WI38 (cell line): Measurements from ENCODE around the gene LASP1NB.

ENCODE experiments used
- H3K4me3 ChIP-seq: 2 replicates; pipeline ENCODE4 v1.5.1; 2011; ENCODE audit warnings: low read depth, mild to moderate bottlenecking, control low read depth, low read length
- TF ChIP-seq, protein P1 (sequence below): IDR thresholded peaks from 2 replicates; pipeline ENCODE4 v1.5.1; 2012; ENCODE audit warnings: low read depth, mild to moderate bottlenecking, control low read depth, low read length

Gene LASP1NB

DNA sequence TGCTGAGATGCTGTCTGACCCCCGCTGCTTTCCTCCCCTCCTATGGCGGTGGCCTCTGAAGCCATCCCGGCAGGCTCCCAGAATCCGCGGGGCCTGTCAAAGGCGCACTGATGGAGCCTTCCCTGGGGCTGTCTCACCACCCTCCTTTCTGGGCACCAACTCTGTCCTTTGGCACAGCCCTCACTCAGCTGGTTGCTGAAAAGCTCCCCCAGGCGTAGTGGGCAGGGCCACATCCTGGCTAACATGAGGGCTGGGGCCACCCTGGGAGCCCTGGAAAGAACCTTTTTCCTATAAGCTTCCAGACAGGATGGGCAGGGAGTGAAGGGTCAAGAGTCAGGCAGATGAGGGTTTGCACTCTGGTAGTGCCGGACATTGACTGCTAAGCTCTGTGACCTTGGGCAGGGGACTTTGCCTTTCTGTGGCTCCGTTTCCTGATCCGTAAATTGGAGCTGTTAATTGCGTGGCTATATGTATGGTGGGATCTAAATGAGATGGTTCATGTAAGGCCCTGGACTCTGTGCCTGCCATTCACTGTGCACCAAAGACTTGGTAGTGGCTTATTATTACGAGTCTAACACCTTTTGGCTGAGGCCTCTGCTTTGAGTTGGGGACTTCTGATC, 27.6 kb upstream of the LASP1NB start:
- no peak overlapping the region for H3K4me3 ChIP-seq
- TF ChIP-seq, protein P1, sequence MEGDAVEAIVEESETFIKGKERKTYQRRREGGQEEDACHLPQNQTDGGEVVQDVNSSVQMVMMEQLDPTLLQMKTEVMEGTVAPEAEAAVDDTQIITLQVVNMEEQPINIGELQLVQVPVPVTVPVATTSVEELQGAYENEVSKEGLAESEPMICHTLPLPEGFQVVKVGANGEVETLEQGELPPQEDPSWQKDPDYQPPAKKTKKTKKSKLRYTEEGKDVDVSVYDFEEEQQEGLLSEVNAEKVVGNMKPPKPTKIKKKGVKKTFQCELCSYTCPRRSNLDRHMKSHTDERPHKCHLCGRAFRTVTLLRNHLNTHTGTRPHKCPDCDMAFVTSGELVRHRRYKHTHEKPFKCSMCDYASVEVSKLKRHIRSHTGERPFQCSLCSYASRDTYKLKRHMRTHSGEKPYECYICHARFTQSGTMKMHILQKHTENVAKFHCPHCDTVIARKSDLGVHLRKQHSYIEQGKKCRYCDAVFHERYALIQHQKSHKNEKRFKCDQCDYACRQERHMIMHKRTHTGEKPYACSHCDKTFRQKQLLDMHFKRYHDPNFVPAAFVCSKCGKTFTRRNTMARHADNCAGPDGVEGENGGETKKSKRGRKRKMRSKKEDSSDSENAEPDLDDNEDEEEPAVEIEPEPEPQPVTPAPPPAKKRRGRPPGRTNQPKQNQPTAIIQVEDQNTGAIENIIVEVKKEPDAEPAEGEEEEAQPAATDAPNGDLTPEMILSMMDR: no peak

DNA sequence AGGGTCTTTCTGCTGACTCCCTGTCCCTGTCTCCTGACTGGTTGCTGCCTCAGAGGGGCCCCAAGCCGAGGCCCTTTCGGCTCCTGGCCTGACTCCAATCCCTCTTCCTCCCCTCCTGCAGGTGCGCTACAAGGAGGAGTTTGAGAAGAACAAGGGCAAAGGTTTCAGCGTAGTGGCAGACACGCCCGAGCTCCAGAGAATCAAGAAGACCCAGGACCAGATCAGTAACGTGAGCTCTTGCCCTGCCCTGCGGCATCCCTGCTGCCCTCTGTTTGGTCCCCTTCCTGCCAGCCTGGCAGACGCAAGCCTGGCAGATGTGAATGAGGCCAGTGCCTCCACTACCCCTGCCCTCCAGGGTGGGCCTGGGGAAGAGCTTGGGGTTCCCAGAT, 27.1 kb upstream of the LASP1NB start:
- H3K4me3 ChIP-seq: no peak overlapping the region
- TF ChIP-seq, protein P1: no peak

DNA sequence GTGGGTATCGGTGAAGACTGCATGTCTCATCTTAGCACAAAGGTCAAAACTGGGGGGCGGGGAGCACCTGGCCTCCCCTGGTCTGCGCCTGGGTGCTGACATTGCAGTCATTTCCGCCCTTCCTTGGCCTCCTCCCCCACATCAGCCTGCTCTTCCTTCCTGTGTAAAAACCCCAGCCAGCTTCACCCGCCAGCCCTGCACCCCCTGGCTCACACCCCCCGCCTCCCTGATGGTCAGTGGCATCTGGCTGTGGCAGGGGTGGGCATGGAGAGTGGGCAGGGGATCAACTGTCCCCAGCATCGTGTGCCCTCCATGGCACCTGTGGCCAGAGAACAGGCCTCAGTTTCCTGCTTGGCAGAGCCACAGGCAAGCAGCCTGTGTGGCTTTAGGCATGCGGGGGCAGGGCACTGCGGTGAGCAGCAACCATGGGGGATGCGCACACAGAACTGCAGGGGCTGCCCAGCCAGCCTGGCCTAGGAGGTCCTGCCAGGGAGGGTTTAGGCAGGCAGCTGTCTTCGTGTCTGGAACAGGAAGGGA, 26.5 kb upstream of the LASP1NB start:
- TF ChIP-seq, protein P1: no peak
- no peak overlapping the region for H3K4me3 ChIP-seq

DNA sequence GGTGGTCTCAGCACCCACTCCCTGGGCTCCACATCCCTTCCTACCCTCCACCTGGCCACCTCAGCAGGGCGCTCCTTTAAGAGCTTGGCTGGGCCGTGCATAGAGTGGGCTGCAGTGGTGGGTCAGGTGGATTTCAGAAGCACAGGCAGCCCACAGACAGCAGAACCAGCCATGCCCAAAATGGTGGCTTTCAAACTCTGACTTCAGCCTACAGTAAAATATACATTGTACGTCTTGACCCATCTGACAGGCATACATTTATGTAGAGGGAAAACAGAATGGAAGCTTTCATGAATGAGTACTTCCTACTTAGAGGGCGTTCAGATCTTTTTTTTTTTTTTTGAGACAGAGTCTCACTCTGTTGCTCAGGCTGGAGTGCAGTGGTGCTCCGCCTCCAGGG, 26.0 kb upstream of the LASP1NB start:
- TF ChIP-seq, protein P1: no peak
- H3K4me3 ChIP-seq: no peak overlapping the region

DNA sequence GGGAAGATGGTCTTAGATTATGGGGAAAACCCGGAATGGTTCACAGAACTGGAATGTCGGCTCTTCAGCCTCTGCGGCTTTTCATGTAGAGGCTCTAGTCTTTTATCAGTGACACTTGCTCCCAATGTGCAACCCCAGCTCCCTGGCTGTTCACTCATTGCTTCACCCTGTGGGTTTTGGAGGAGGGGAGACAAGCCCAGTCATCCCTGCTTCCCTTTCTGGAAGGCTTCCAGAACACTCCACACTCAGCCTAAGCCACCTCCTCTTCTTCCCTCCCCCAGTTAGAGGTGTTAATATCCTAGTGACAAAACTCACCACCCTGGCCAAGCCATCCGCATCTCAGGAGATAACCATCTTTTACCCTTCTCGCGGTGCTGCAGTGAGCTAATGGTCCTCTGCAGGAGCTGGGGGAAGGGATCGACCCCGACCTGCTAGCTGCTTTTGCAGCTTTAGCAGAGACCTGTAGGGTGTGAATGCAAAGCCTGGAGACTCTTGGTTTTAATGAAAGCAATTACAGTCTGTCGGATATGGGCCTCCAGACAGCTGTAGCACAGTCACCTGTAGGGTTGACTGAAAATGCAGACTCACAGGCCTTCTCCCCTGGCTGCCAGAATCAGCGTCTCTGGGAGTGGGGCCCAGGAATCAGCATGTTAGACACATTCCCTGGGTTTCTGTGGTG, 24.3 kb upstream of the LASP1NB start:
- no peak overlapping the region for H3K4me3 ChIP-seq
- TF ChIP-seq, protein P1: no peak

DNA sequence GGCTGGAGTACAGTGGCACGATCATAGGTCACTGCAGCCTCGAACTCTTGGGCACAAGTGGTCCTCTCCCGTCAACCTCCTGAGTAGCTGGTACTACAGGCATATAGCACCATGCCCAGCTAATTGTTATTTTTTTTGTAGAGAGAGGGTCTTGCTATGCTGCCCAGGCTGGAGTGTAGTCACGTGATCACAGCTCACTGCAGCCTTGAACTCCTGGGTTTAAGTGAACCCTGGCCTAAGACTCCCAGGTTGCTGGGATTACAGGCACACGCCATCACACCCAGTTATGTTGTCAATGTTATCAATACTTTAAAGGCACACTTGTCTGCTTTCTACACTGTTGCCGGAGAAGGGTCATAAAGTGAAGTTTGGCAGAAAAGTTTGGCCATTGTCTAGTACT, 22.0 kb upstream of the LASP1NB start:
- no peak overlapping the region for H3K4me3 ChIP-seq
- TF ChIP-seq, protein P1: no peak

DNA sequence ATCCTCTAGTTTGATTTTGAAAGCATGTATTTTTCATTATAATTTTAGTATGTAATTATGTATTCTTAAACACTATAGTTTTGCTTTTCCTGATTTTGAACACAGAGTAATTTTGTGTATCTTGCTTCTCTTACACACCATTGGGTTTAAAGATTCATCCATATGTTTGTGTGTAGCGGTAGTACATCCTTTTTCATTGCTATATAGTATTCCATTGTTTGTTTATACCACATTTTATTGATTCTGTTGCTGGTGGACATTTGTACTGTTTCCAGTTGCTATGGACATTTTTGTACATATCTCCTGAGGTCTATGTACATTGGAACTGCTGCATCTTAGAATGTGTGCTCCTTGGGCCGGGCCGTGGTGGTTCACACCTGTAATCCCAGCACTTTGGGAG, 20.5 kb upstream of the LASP1NB start:
- H3K4me3 ChIP-seq: no peak overlapping the region
- TF ChIP-seq, protein P1: no peak
